GM21381 (cell line): ENCODE measurements around the gene CCL13.

Experiments
- ATAC-seq: cut with Tn5 transposase; IDR thresholded peaks from one replicate; pipeline ENCODE4 v1.9.1; 2021; ENCODE audit warnings: mild to moderate bottlenecking, moderate library complexity; ENCODE audit not compliant: unreplicated experiment

The CCL13 gene

DNA sequence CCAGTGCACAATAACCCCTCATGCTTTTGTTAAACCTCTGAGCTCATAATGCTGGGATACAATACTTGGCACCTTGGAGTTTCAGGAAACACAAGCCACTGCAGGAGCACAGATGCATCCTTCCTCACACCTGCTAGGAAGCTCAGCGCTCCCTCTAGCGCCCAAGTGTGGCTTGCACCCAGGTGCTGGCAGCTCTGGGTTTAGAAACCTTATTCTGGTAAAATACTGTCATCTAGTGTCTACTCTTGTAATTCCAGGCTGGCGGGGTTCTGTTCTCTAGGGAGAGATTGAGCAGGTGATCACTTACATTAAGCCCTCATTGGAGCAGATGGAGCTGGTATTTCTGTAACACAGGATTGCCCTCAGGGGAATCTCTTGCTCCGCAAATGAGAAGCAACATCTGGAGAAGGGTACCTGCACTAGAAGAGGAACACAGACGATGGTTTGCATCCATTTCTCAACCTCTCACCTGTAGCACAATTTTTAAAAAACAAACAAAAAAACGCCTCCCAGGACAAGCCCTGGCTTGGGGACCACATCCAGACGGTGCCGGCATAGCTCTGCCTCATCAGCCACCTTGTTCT, 5.3 kb downstream of the CCL13 start:
- ATAC-seq = no peak

GRCh38 chr17:34363183-34363661, 6.9 kb downstream of the CCL13 start, which contains the start of gene CCL1:
Gene CCL1, minus strand, starts transcription at chr17:34363233. Its CDS starts 72 bp downstream, at chr17:34363161.
- ATAC-seq = no peak

DNA sequence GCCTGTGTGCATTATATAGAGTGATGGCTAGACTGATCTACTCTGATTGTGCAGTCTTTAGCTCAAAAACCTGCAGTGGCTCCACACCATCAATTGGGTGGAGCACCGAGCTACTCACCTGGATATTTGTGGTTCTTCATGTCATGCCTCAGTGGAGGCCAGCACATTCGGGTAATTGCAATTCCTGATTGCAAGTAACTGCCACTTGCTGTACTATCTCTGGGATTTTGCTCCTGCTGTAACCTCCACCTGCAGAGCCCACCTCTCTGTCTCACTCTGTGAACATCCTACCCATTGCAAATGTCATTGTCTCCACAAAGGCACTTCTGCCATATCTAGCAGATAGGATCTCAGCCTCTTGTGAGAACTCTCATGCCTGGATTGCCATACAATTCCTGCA, 8.5 kb downstream of the CCL13 start:
- no peak for ATAC-seq

DNA sequence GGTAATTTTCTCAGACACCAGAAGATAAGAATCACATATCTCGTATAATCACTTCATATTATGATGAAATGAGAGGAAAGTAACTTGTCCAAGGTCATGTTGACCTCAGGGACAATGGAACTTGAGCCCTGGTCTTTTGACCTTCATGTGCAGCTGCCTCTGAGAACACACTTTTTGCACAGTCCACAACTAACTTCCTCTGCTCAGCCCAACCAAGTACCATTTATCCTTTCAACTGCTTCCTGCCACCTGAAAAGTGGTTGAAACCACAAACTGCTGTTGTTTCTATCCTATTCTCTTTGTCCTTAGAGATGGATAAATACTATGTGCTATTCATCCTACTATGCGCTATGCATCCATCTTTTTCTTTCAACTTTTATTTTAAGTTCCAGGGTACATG, 9.1 kb downstream of the CCL13 start:
- no peak for ATAC-seq

GRCh38 chr17:34366010-34366409, 9.7 kb downstream of the CCL13 start:
- ATAC-seq = no peak

DNA sequence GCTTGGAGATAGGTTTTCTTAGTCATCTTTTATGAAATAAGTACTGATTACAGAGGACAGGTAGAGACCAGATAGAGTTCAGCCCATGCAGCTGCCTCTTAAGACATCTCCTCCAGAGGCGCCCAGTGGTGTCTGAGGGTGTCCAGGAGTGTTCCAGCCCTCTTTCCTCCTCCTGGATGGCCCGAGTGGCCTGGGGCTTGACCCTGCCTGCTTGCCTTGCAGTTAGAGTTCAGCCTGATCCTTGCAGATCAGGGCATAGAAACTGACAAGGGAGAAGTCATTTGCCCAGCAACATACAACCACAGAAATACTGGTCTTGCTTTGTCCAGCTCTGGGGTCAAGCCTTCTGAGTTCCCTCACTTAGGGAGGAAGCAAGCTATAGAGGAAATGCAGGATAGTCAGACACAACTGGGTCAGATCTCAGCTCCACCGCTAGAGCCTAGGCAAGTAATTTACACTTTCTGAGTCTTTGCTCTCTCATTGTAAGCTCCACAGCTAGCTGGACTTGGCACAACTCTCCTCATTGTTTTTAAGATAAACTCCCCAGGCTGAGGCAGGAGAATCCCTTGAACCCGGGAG, 10.3 kb downstream of the CCL13 start:
- no peak for ATAC-seq

DNA sequence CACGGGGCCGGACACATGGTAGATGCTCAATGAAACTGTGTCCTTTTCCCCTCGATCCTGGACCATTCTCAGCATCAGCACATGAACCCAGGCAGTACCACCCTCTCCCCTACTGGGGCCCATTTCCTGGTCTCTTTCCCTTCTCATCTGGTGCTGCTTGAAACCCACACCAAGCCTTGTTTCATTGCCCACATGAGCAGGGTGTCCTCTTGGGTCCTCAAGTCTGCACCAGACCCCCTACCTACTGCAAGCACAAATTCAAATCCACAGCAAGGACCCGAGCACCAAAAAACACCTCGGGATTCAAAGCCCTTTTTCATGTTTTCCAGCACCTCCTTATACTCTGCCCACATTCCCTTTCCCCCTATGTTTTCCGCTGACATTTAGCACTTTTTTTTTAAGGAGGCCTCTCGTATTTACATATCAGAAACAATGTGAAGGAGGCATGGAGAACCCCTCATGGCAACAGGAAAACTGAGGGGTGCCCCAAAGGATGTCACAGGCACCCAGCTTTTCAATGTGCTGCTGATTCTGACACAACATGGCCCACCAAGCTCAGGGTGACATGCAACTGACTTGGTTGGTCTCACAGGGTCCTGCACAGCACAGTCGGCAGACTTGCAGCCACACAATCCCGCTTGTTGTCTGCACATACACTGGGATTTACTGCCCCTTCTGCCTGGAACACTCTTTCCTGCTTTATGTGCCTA, 11.4 kb downstream of the CCL13 start:
- no peak for ATAC-seq

- ATAC-seq = no peak
These were observed 12.1 kb downstream of the CCL13 start for GRCh38 chr17:34368196-34368945.

DNA sequence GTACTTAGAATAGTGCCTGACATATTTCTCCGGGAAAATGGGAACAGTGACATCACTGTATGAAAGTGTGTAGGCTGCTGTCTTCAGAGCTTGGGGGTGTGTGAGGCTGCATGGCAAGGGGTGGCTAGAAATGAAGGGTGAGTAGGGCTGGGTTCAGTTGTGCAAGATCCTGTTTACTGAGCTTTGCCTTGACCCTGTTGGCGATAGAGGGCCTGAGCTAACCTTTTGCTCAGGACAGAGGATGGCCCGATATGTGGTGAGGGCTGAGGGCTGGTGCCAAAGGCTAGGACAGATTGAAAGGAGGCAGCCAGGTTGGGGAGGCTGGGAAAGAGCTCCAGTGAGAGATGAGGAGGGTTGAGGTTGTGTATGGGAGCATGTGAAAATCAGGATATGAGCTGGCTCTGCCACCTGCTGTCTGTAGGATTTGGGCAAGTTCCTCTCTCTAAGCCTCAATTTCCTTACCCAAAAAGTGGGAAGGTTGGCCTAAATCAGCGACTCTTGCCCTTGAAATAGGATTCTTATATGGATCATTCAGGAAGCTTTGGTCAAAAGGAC, 12.7 kb downstream of the CCL13 start:
- ATAC-seq = no peak

DNA sequence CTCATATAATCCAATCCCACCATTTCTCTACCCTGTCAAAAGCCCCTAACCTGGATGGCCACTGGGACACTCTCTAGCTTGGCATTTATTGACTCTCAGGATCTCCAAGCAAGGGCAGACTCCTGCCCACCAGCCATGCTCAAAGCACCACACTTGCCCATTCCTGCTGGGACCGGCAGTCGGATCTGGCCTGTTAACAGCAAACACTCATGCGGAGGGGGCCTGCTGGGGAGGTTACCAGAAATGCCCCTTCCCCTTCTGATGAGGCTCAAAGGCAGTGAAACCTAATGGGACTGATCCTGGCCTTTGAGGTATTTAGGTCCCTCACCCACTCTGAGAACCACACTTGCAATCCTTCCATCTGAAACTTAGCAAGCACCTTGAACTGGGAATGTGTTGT, 13.3 kb downstream of the CCL13 start:
- no peak for ATAC-seq

DNA sequence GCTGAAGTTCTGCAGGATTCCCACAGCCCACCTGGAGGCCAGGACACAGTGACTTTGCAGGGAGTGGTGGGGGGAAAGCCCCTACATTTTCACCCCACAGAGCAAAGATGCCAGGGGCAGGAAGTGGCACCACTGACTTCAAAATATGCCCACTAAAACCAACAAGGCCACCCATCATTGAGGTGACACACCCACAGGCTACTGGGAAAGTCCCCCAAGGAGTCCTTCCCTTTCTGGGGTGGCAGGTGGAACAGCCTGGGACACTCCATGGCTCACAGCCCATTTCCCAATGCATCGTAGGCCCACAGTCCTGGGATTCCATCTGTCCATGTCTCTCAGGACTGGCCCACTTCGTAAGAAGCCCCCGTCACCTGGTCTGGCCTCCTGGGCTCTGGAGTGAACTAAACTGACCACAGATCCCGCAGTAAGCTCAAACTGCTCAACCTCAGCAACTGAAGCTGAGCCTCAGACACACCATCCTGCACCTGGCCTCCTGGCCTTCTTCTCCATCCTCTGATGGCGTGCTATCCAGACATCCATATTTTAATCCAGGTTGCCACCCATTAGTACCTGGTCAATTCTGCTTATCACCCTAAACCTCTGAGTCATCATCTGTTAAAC, 14.2 kb downstream of the CCL13 start:
- no peak for ATAC-seq

DNA sequence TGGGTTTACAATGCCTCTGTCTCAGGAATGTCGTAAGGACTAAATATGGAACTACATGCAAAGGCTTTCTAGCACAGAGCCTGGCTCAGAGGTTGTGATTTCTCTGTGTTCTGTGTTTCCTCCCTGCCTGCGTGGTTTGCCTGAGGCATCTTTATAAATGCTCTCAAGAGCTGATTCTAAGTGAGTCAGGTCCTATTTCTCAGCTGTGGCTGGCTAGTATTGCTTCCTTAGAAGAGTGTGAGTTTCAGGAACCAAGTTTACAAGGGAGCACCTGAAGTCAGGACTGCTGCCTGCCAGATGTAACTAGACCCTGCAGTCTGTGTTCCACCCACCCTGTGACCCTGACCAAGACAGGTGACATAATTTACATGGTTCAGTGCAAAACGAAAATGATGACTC, 14.7 kb downstream of the CCL13 start:
- no peak for ATAC-seq

- no peak for ATAC-seq
These were observed 15.3 kb downstream of the CCL13 start for GRCh38 chr17:34371405-34372100.

- no peak for ATAC-seq
These were observed 18.2 kb downstream of the CCL13 start for GRCh38 chr17:34374457-34374856.

DNA sequence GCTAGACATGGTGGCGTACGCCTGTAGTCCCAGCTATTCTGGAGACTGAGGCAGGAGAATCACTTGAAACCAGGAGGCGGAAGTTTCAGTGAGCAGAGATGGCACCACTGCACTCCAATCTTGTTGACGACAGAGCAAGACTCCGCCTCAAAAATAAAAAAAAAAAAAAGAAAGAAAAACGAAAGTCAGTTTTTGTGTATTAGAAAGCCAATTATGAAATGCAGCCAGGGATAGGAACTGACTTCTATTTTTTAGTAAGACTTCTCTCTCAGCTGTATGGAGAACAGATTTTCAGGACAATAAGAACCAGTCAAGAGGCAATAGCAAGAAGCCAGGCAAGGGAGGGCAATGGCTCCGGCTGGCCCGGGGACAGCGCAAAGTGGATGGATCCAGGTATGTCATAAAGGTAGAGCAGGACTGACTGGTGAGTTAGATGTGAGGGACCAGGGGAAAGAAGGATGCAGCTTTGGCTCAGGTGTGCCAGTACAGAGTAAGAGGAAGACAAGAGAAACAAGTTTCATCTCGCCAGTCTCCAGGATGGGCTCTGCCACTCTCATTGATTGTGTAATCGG, 19.2 kb downstream of the CCL13 start:
- no peak for ATAC-seq

GRCh38 chr17:34377078-34377823, 21.0 kb downstream of the CCL13 start:
- peak; percentile 43 for ATAC-seq

DNA sequence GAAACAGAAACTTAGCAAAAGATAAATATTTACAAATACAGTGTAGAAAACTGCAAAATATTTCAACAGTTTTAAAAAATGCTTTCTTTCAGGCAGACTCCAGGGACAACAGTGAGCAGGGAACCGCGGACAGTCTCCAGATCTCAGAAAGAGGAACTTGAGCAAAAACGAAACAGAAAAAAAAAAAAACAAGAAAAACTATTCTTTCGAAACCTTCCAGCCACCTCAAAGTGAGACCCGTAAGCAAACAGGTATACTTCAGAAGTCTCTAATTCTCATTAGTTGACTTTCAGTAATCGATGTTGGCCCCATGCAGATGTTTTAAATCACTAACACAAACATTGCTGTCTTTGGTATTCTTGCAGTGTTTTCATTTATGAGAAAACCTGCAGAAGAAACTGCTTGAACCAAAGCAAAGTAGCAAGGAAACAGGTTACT, 22.4 kb downstream of the CCL13 start:
- peak; percentile 62 for ATAC-seq

GRCh38 chr17:34379868-34380267, 23.6 kb downstream of the CCL13 start:
- no peak for ATAC-seq

DNA sequence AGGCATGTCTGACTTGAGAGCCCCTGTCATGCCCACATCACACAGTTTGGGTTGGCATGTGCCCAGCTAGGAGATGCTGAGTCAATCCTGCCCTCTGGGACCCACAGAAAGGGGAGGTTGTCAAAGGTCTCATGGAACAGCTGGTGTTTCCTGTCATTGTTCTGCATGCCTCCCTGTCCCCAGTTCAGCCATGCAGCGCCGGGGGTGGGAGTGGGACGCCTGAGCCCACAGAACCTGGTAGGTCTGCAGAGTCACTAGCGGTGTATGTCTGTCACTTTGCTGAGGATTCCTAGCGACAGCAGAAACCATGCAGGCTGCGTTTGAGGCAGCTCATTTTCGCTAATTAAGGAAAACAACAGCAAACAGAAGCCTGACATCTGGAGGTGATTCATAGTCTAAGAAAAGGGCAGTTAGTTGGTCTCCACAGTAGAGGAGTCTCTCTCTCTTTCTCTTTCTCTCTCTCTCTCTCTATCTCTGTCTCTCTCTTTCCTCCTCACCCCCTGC, 26.4 kb downstream of the CCL13 start:
- ATAC-seq = no peak
